ENCODE results near the gene LY6G6D.
A peak's percentile ranks its signal among the peaks of the same experiment; 100 is the strongest.
"Not testable (repeated sequence)": the region's sequence is repeated elsewhere in the genome, so short reads cannot be mapped to it uniquely, and the experiment has no call there.

The LY6G6D gene

GRCh38 chr6:31691564-31692108, 23.5 kb upstream of the LY6G6D start:
- DNase-seq (ENCODE audit: low read depth in 3 of 3, low spot score in 1 of 3), result no peak

GRCh38 chr6:31692353-31692752, 22.8 kb upstream of the LY6G6D start:
- no peak for DNase-seq (ENCODE audit: low read depth in 3 of 3, low spot score in 1 of 3)

- DNase-seq (ENCODE audit: low read depth in 3 of 3, low spot score in 1 of 3), result no peak
Observed at GRCh38 chr6:31692886-31693285, 22.3 kb upstream of the LY6G6D start.

GRCh38 chr6:31693535-31693934, 21.6 kb upstream of the LY6G6D start:
- no peak for DNase-seq (ENCODE audit: low read depth in 3 of 3, low spot score in 1 of 3)

- no peak for DNase-seq (ENCODE audit: low read depth in 3 of 3, low spot score in 1 of 3)
Observed at GRCh38 chr6:31697555-31697954, 17.6 kb upstream of the LY6G6D start.

- DNase-seq (ENCODE audit: low read depth in 3 of 3, low spot score in 1 of 3), result no peak
Observed at GRCh38 chr6:31700740-31701401, 14.3 kb upstream of the LY6G6D start.

GRCh38 chr6:31701666-31702404, 13.3 kb upstream of the LY6G6D start:
- no peak for DNase-seq (ENCODE audit: low read depth in 3 of 3, low spot score in 1 of 3)

- DNase-seq (ENCODE audit: low read depth in 3 of 3, low spot score in 1 of 3), result no peak
Observed at GRCh38 chr6:31702405-31702818, 12.7 kb upstream of the LY6G6D start.

GRCh38 chr6:31702819-31703716, 12.1 kb upstream of the LY6G6D start, which contains the start of gene ABHD16A:
Gene ABHD16A, minus strand, starts transcription at chr6:31703324. Its CDS starts 43 bp downstream, at chr6:31703281.
- DNase-seq (ENCODE audit: low read depth in 3 of 3, low spot score in 1 of 3), result peak; percentile 89 to 94 (median 94)

- no peak for DNase-seq (ENCODE audit: low read depth in 3 of 3, low spot score in 1 of 3)
Observed at GRCh38 chr6:31705931-31706330, 9.2 kb upstream of the LY6G6D start.

GRCh38 chr6:31706599-31706998, 8.5 kb upstream of the LY6G6D start, which contains the start of gene LY6G6F:
Gene LY6G6F, plus strand, starts transcription at chr6:31706866. Its CDS starts 41 bp downstream, at chr6:31706907.
- no peak for DNase-seq (ENCODE audit: low read depth in 3 of 3, low spot score in 1 of 3)

GRCh38 chr6:31707701-31708100, 7.4 kb upstream of the LY6G6D start:
- no peak for DNase-seq (ENCODE audit: low read depth in 3 of 3, low spot score in 1 of 3)

GRCh38 chr6:31708224-31708623, 6.9 kb upstream of the LY6G6D start:
- DNase-seq (ENCODE audit: low read depth in 3 of 3, low spot score in 1 of 3), result no peak

- not testable (repeated sequence) for DNase-seq (ENCODE audit: low read depth in 3 of 3, low spot score in 1 of 3)
Observed at GRCh38 chr6:31709157-31709556, 6.0 kb upstream of the LY6G6D start.

GRCh38 chr6:31710523-31711219, 4.5 kb upstream of the LY6G6D start:
- no peak for DNase-seq (ENCODE audit: low read depth in 3 of 3, low spot score in 1 of 3)

GRCh38 chr6:31711233-31711632, 3.9 kb upstream of the LY6G6D start:
- no peak for DNase-seq (ENCODE audit: low read depth in 3 of 3, low spot score in 1 of 3)

- no peak for DNase-seq (ENCODE audit: low read depth in 3 of 3, low spot score in 1 of 3)
Observed at GRCh38 chr6:31712296-31712695, 2.9 kb upstream of the LY6G6D start.

- DNase-seq (ENCODE audit: low read depth in 3 of 3, low spot score in 1 of 3), result no peak
Observed at GRCh38 chr6:31713465-31713864, 1.7 kb upstream of the LY6G6D start.

- DNase-seq (ENCODE audit: low read depth in 3 of 3, low spot score in 1 of 3), result no peak
Observed at GRCh38 chr6:31713991-31714684, 1.0 kb upstream of the LY6G6D start.
